ENCODE measurements around the gene RNF223. TPM values are rescaled to one million over a fixed set of nuclear protein-coding genes. Genes with fewer than 3 reads are reported as not detected.
"Not testable (repeated sequence)": the region's sequence is repeated elsewhere in the genome, so short reads cannot be mapped to it uniquely, and the experiment has no call there.

The RNF223 gene
- total RNA-seq, 1 donor, result not detected

- no peak for DNase-seq (ENCODE audit: low read depth)
- H3K4me3 ChIP-seq (ENCODE audit: low read depth, low read length), result no peak overlapping the region
- TF ChIP-seq CTCF (IDR thresholded peaks at IDR 0.05; ENCODE audit: insufficient read depth, low read depth, low read length), result no peak
Observed at GRCh38 chr1:1106510-1107221, 32.6 kb upstream of the RNF223 start.

GRCh38 chr1:1104152-1104551 lies 30.0 kb upstream of the RNF223 start:
- not testable (repeated sequence) for DNase-seq (ENCODE audit: low read depth); H3K4me3 ChIP-seq (ENCODE audit: low read depth, low read length)

- H3K4me3 ChIP-seq (ENCODE audit: low read depth, low read length), result no peak overlapping the region
- DNase-seq (ENCODE audit: low read depth), result no peak
- no peak for TF ChIP-seq CTCF (IDR thresholded peaks at IDR 0.05; ENCODE audit: insufficient read depth, low read depth, low read length)
Observed at GRCh38 chr1:1101503-1101902, 27.4 kb upstream of the RNF223 start.

- no peak overlapping the region for H3K4me3 ChIP-seq (ENCODE audit: low read depth, low read length)
- TF ChIP-seq CTCF (IDR thresholded peaks at IDR 0.05; ENCODE audit: insufficient read depth, low read depth, low read length), result no peak
- no peak for DNase-seq (ENCODE audit: low read depth)
Observed at GRCh38 chr1:1100296-1100695, 26.2 kb upstream of the RNF223 start.

DNA sequence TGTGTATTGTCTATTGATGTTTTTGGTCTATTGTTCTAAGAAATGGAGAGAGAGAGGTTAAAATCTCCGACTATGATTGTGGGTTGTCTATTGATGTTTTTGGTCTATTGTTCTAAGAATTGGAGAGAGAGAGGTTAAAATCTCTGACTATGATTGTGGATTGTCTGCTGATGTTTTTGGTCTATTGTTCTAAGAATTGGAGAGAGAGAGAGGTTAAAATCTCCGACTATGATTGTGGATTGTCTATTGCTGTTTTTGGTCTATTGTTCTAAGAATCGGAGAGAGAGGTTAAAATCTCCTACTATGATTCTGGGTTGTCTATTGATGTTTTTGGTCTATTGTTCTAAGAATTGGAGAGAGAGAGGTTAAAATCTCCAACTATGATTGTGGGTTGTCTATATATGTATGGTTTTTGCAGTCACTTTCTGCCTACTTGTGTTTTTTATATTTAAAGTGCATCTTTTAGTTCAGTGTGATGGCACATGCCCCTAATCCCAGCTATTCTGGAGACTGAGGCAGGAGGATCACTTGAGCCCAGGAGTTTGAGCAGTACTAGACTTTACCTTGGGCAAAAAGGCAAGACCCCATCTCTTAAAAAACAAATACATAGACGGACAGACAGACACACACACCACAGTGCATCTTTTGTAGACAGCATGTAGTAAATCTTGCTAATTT lies 25.5 kb upstream of the RNF223 start:
- TF ChIP-seq CTCF (IDR thresholded peaks at IDR 0.05; ENCODE audit: insufficient read depth, low read depth, low read length), result no peak
- DNase-seq (ENCODE audit: low read depth), result no peak
- H3K4me3 ChIP-seq (ENCODE audit: low read depth, low read length), result no peak overlapping the region

GRCh38 chr1:1098681-1099421 lies 24.7 kb upstream of the RNF223 start:
- no peak for TF ChIP-seq CTCF (IDR thresholded peaks at IDR 0.05; ENCODE audit: insufficient read depth, low read depth, low read length)

DNA sequence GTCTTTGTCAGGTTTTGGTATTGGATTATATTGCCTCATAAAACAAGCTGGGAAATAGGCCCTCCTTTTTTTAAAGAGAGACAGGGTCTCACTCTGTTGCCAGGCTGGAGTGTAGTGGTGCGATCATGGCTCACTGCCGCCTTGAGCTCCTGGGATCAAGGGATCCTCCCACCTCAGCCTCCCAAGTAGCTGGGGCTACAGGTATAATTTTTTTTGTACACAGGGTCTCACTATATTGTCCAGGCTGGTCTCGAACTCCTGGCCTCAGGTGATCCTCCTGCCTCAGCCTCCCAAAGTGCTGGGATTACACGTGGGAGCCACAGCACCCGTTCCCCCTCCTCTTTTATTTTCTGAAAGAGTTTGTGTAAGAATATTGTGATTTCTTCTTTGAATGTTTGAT lies 22.0 kb upstream of the RNF223 start:
- DNase-seq (ENCODE audit: low read depth); H3K4me3 ChIP-seq (ENCODE audit: low read depth, low read length): not testable (repeated sequence)

More at GRCh38 chr1:1098681-1099421, 24.7 kb upstream of the RNF223 start:
- no peak for DNase-seq (ENCODE audit: low read depth)
- no peak overlapping the region for H3K4me3 ChIP-seq (ENCODE audit: low read depth, low read length)
